ENCODE data around the gene INSM1.
A peak's percentile ranks its signal among the peaks of the same experiment; 100 is the strongest.

INSM1 gene

GRCh38 chr20:20368418-20369249 is 730 bp downstream of the INSM1 start:
- no peaks in the 10 kb centered on the region for H3K27me3 ChIP-seq (ENCODE audit: insufficient read depth, low read depth)
- H4K20me1 ChIP-seq (ENCODE audit: insufficient read depth): no peaks in the 10 kb centered on the region
- H3K27ac ChIP-seq: no peak overlapping the region
- H3K4me2 ChIP-seq: peak overlapping the region; percentile 33; the same call in 1 of the 2 replicates
- no peak overlapping the region for H3K9ac ChIP-seq
- H3K4me1 ChIP-seq (ENCODE audit: low read depth, poor library complexity, severe bottlenecking): no peaks in the 10 kb centered on the region
- H3K36me3 ChIP-seq (ENCODE audit: insufficient read depth): no peaks in the 10 kb centered on the region
- H3K4me3 ChIP-seq (IDR thresholded peaks at IDR 0.05; ENCODE audit: insufficient read depth, low read depth, low read length): no peak overlapping the region
- peak overlapping the region; percentile 59; the same call in 1 of the 2 replicates for H2AFZ ChIP-seq (ENCODE audit: low read depth)
- TF ChIP-seq CTCF (conservative IDR thresholded peaks at IDR 0.05; ENCODE audit: low read depth, low read length): no peak
- H3K79me2 ChIP-seq (ENCODE audit: insufficient read depth, low read depth): no peaks in the 10 kb centered on the region

- H3K4me1 ChIP-seq (ENCODE audit: low read depth, poor library complexity, severe bottlenecking): no peaks in the 10 kb centered on the region
- H3K79me2 ChIP-seq (ENCODE audit: insufficient read depth, low read depth): no peaks in the 10 kb centered on the region
- H3K4me2 ChIP-seq: peak overlapping the region; percentile 33; the same call in 1 of the 2 replicates
- H3K27ac ChIP-seq: no peak overlapping the region
- no peak overlapping the region for H3K4me3 ChIP-seq (IDR thresholded peaks at IDR 0.05; ENCODE audit: insufficient read depth, low read depth, low read length)
- H3K36me3 ChIP-seq (ENCODE audit: insufficient read depth): no peaks in the 10 kb centered on the region
- H2AFZ ChIP-seq (ENCODE audit: low read depth): peak overlapping the region; percentile 59; the same call in 1 of the 2 replicates
- no peaks in the 10 kb centered on the region for H4K20me1 ChIP-seq (ENCODE audit: insufficient read depth)
- no peak for TF ChIP-seq CTCF (conservative IDR thresholded peaks at IDR 0.05; ENCODE audit: low read depth, low read length)
- H3K9ac ChIP-seq: no peak overlapping the region
- H3K27me3 ChIP-seq (ENCODE audit: insufficient read depth, low read depth): no peaks in the 10 kb centered on the region
Measured at GRCh38 chr20:20369250-20370093, 1.6 kb downstream of the INSM1 start.

GRCh38 chr20:20370094-20370575 is 2.2 kb downstream of the INSM1 start:
- no peak for TF ChIP-seq CTCF (conservative IDR thresholded peaks at IDR 0.05; ENCODE audit: low read depth, low read length)
- H3K9ac ChIP-seq: no peak overlapping the region
- no peak overlapping the region for H3K4me2 ChIP-seq
- H3K36me3 ChIP-seq (ENCODE audit: insufficient read depth): no peaks in the 10 kb centered on the region
- no peaks in the 10 kb centered on the region for H3K4me1 ChIP-seq (ENCODE audit: low read depth, poor library complexity, severe bottlenecking)
- H3K27me3 ChIP-seq (ENCODE audit: insufficient read depth, low read depth): no peaks in the 10 kb centered on the region
- no peak overlapping the region for H3K27ac ChIP-seq
- H3K4me3 ChIP-seq (IDR thresholded peaks at IDR 0.05; ENCODE audit: insufficient read depth, low read depth, low read length): no peak overlapping the region
- no peak overlapping the region for H2AFZ ChIP-seq (ENCODE audit: low read depth)
- H3K79me2 ChIP-seq (ENCODE audit: insufficient read depth, low read depth): no peaks in the 10 kb centered on the region
- no peaks in the 10 kb centered on the region for H4K20me1 ChIP-seq (ENCODE audit: insufficient read depth)

- TF ChIP-seq CTCF (conservative IDR thresholded peaks at IDR 0.05; ENCODE audit: low read depth, low read length): no peak
- no peak overlapping the region for H3K9ac ChIP-seq
- no peaks in the 10 kb centered on the region for H4K20me1 ChIP-seq (ENCODE audit: insufficient read depth)
- H3K4me1 ChIP-seq (ENCODE audit: low read depth, poor library complexity, severe bottlenecking): no peaks in the 10 kb centered on the region
- H3K79me2 ChIP-seq (ENCODE audit: insufficient read depth, low read depth): no peaks in the 10 kb centered on the region
- no peak overlapping the region for H3K4me2 ChIP-seq
- H3K36me3 ChIP-seq (ENCODE audit: insufficient read depth): no peaks in the 10 kb centered on the region
- H3K4me3 ChIP-seq (IDR thresholded peaks at IDR 0.05; ENCODE audit: insufficient read depth, low read depth, low read length): no peak overlapping the region
- H2AFZ ChIP-seq (ENCODE audit: low read depth): no peak overlapping the region
- no peak overlapping the region for H3K27ac ChIP-seq
- H3K27me3 ChIP-seq (ENCODE audit: insufficient read depth, low read depth): no peaks in the 10 kb centered on the region
Measured at GRCh38 chr20:20371083-20371482, 3.2 kb downstream of the INSM1 start.

Measured in KMS-11 (cell line).